HT1080 (cell line): ENCODE data around the gene UBA3. TPM values are rescaled to one million over a fixed set of nuclear protein-coding genes. Genes with fewer than 3 reads are reported as not detected.
A peak's percentile ranks its signal among the peaks of the same experiment; 100 is the strongest.

Source experiments
- DNase-seq: peaks from one replicate; pipeline ENCODE4 v3.0.0-alpha.2; 2015; ENCODE audit warnings: low read depth
- polyA plus RNA-seq, 2 experiments: library from polyadenylated mRNA; depleted of rRNA; stranded (reverse); fragments of >200 nt; gene quantifications; 2 replicates each; pipeline ENCODE4 v1.2.3, GENCODE V29; 2015
- total RNA-seq: library from RNA; depleted of rRNA; stranded (reverse); fragments of >200 nt; shearing (Covaris generic); gene quantifications from 2 replicates; pipeline ENCODE4 v1.2.3, GENCODE V29; 2014; rRNA removed

The UBA3 gene
- total RNA-seq = 55.5 and 55.9 TPM in 2 replicates
- 58.2 and 62.7 TPM in 2 replicates for polyA plus RNA-seq (2015; cell fraction: cytosol; rRNA removed)
- polyA plus RNA-seq (2015; cell fraction: nucleus; rRNA removed) = 105 and 111 TPM in 2 replicates

DNA sequence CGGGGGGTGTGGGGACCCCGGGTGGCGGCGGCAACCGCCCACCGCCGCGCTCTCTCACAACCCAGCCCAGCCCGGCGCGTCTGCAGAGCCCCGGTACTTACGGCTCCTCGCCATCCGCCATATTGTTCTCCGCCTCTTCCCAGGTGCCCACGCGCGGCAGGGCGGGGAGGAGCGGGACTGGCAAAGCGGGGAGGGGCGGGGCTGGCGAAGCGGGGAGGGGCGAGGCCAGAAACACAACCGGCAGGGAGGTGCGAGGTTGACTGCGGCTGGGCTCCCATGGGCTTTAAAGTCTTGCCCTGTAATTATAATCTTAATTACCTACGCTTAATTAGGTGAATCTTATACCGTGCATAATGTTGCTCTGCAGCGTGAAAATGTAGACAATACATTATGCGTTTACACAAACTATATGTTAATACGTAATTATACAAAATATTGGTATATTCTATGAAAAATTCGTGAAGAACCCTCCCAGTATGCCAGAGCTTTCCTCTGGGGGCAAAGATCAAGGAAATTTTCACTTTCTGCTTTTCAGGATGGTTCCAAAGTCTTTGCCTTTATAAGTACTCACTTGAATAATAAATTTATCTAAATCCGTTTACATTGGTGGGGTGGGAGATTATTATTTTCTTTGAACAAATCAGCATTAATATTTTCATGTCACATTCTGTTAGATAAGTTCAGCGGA, at the start of gene UBA3:
TSS of gene UBA3 (minus strand) at position 133 of the 688 bp plus-strand sequence. CDS start at position 121, 12 bp downstream.
- peak; percentile 44 for DNase-seq

DNA sequence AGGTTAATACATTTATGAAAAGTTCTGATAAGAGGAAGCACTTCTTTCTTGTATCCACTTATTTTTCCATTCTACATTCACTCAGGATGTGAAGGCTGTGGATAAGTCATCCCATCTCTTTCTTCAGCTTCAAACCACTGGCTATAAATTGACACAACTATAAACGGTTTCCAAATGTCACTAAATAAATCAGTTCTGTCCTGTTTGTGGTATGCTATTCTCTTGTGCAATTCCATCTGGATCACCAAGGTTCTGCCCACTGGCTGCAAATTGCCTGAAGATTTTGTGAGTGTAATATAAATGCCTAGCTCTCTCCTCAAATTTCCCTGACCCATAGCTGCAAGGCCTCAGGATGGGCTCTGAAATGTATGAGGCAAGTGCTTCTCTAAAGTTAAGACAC, 49.4 kb upstream of the UBA3 start:
- DNase-seq = no peak

DNA sequence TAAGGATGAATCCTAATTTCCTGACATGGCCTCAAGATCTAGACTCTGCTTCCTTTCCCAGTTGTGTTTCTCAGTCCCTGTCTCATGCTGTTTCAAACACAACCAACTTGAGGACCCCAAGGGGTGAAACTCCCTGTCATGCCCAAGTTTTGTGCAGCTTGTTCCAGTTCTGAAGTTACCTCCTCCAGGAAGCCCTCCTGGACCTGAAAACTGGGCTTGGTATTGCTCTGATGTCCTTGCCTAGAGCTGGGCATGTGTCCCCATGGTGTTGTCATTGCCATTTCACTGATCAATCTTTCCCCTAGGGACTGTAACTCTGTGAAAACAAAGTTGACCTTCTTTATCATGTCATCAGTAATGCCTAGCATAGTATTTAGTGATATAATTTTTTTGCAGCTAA, 48.3 kb upstream of the UBA3 start:
- no peak for DNase-seq

DNA sequence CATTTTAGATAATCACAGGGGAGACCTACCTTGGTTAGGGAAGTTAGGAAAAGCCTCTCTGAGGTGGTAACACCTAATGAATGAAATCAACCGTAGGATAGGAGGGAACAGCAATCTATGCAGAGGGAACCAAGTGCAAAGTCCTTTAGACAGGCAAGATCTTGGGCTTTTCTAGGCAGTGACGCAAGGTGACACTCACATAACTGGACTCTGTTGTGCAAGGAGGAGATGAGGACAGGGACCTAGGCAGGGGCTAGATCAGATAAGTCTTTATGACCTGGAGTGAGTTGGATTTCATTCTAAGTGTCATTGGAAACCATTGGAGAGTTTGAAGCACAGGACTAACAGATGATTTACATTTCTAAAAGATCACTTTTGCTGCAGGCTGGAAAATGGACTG, 46.8 kb upstream of the UBA3 start:
- DNase-seq = no peak

GRCh38 chr3:69126216-69126615, 46.1 kb upstream of the UBA3 start:
- no peak for DNase-seq

GRCh38 chr3:69122403-69122802, 42.2 kb upstream of the UBA3 start, which contains the start of gene LMOD3:
Gene LMOD3 (minus strand): TSS chr3:69122595. CDS start chr3:69122386, 209 bp downstream.
- no peak for DNase-seq

GRCh38 chr3:69121950-69122349, 41.8 kb upstream of the UBA3 start:
- peak; percentile 21 for DNase-seq

DNA sequence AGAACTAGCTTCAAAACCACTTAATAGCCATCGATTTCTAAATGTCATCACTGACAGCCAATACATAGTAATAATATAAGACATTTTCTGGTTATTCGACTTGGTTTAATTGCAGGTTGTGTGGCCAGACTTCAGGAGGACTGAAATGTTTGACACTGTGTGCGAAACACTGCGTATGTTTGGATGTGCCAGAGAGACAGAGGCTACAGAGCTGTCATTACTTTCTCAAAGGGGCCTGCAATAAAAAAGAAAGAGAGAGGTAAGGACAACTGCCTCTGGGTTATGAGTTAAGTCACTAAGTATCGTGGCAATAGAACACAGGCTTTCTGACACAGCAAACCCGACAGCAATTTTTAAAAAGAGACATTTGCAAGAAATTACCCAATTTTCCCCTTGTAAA, 41.3 kb upstream of the UBA3 start:
- no peak for DNase-seq

DNA sequence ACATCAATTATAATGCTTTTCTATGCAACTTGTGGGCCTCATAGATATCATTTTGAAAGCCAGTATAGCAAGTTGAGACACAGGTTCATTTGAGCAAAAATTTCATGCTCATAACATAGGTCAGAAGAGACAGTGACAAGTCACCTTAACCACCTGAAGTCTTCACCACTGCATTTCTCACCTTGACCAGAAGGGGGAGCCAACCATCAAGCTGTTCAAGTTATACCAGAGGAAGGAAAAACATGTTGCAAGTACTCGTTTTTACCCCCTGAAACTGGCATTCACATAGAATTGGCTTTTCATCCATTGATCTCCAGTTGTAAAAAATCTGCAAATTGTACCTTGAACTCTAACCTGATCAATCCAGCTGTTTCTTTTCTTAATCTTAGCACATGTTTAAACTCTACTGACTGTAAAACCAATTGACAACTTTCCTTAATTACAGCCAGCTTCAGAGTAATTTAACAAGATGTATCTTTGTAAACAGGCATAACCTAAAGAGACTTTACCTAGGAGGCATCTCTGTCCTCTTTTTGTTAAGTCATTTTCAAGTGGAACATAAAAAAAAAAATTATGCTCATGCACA, 40.8 kb upstream of the UBA3 start:
- peak; percentile 63 for DNase-seq

GRCh38 chr3:69119681-69120080, 39.5 kb upstream of the UBA3 start:
- DNase-seq = no peak

DNA sequence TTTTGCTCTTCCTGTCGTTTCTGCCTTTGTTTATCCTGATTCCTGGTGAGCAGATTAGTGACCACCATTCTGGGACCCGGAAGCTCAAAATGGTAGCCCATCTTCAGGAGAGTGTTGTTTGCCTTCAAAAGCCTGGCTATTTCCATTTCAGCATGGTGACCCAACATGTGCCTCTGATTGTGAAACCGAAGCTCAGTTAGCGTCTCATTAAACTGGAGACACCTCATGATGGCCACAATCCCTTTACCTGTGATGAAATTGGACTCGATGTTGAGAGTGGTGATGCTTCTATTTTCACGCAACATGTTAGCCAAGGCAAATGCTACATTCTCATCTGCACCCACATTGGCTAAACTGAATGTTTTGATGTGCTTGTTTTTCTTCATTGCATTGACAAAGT, 39.0 kb upstream of the UBA3 start:
- DNase-seq = no peak

GRCh38 chr3:69118555-69118954, 38.4 kb upstream of the UBA3 start:
- no peak for DNase-seq

DNA sequence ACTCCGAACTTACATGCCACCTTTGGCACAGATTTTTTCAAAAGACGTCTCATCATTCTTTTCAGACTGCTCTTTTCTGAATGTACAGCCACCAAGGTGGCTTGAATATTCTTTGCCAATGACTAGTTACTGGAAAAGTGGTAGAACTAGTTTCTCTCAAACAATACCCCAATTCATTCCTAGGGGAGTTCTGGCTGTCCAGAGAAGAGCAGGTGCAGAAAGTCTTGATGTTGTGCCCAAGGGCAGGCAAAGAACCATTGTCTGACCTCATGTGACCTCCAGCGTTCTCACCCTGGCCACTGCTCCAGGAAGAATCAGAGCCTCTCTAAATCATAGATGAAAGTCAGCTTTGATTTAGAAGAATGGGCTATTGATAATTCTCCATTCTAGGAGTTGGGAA, 36.7 kb upstream of the UBA3 start:
- DNase-seq = no peak

- DNase-seq = no peak
Observed at GRCh38 chr3:69116162-69116561, 36.0 kb upstream of the UBA3 start.

DNA sequence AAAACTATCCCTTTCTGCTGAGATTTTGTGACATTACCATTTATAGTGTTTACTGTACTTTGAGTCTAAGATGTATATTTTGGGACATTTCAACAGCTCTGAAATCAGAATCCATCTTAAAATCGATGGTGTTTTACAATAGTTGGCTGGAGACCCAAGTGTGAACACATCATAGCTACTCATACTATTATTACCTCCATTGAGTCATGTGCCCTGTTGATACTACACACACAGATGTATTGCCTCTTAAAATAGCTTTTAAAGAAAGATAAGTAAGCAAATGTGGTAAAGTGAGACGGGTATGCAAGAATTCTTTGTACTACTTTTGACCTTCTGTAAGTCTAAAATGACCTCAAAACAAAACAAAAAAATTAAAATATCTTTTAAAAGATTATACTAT, 35.6 kb upstream of the UBA3 start:
- peak; percentile 21 for DNase-seq

- DNase-seq = no peak
Observed at GRCh38 chr3:69113536-69113935, 33.4 kb upstream of the UBA3 start.

- DNase-seq = no peak
Observed at GRCh38 chr3:69110941-69111546, 30.9 kb upstream of the UBA3 start.

DNA sequence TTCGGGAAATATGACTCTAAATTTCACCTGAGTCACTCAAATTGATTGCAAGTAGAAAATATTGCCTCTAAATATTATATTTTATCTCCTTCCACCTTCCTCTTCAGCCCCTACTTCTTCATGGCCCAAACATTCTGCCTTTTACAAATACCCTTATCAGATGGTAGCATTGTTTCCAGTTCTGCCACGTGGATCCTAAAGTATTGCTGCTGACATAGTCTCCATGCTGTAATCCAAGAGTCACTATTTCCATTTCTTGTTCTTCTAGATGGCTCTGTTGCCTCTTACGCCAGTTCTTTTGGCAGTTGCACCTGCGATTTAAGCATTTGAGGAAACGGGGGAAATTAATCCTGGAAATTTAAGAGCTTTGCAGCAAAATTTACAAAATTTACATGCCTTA, 28.6 kb upstream of the UBA3 start:
- no peak for DNase-seq

- DNase-seq = no peak
Observed at GRCh38 chr3:69107841-69108240, 27.7 kb upstream of the UBA3 start.

GRCh38 chr3:69105320-69105719, 25.2 kb upstream of the UBA3 start:
- no peak for DNase-seq

GRCh38 chr3:69104586-69104985, 24.4 kb upstream of the UBA3 start:
- DNase-seq = no peak

DNA sequence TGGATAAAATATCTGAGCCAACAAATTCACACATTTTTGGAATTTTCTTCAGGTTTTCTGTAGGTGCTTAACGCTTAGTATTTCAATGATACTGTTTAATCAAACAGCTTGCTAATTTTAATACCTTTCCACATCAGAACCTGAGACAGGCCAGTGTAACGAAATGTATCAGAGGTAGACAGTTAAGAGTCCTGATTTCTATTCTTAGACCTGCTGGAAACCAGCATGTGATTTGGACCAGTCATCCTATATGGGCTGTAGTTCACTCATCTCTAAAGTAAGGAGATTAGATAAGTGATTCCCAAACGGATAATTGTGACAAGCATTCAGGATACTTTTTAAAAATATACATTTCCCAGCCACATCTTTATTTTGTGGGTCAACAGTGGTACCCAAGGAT, 23.0 kb upstream of the UBA3 start:
- no peak for DNase-seq

DNA sequence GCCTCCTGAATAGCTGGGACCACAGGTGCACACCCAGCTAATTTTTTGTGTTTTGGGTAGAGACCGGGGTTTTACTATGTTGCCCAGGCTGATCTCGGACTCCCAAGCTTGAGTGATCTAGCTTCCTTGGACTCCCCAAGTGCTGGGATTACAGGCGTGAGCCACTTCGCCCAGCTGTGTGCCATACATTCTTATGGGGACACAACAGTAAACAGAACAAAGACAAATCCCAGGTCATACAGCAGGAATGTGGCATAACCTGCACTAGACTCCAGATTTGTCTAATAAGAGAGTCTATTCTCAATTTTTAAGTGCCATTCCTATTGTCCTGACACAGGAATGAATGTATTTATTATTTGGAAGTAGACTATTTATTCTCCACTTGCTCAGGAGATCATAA, 22.2 kb upstream of the UBA3 start:
- no peak for DNase-seq
